Endodermal cell (in vitro differentiated cells): ENCODE measurements around the gene RHOT2. TPM values are rescaled to one million over a fixed set of nuclear protein-coding genes. Genes with fewer than 3 reads are reported as not detected.

Source experiments
- DNase-seq: peaks from one replicate; pipeline ENCODE4 v3.0.0-alpha.2; 2017
- H3K27ac ChIP-seq: 2 replicates; pipeline ENCODE4 v1.5.1; 2013; ENCODE audit warnings: mild to moderate bottlenecking, low read depth, low read length, moderate library complexity
- H3K27me3 ChIP-seq: 2 replicates; pipeline ENCODE4 v1.6.1; 2013; ENCODE audit warnings: mild to moderate bottlenecking, low read length, moderate library complexity; ENCODE audit not compliant: insufficient read depth, control insufficient read depth, poor library complexity, severe bottlenecking
- H3K36me3 ChIP-seq: 2 replicates; pipeline ENCODE4 v1.7.0; 2013; ENCODE audit warnings: mild to moderate bottlenecking, low read length, moderate library complexity; ENCODE audit not compliant: control insufficient read depth, insufficient read depth
- H3K4me1 ChIP-seq: one replicate; pipeline ENCODE4 v1.7.0; 2013; ENCODE audit warnings: low read length; ENCODE audit not compliant: control insufficient read depth, insufficient read depth
- H3K4me3 ChIP-seq: 2 replicates; pipeline ENCODE4 v1.5.1; 2013; ENCODE audit warnings: mild to moderate bottlenecking, low read length, moderate library complexity
- H3K9ac ChIP-seq: 2 replicates; pipeline ENCODE4 v1.6.1; 2013; ENCODE audit warnings: mild to moderate bottlenecking, low read length, moderate library complexity; ENCODE audit not compliant: poor library complexity, severe bottlenecking; ENCODE audit errors: extremely low read depth
- H3K9me3 ChIP-seq: 2 replicates; pipeline ENCODE4 v1.6.1; 2013; ENCODE audit warnings: mild to moderate bottlenecking, low read length, moderate library complexity; ENCODE audit not compliant: control insufficient read depth
- H3K27ac Mint-ChIP-seq: 2 replicates; pipeline ENCODE4 v1.8.0; 2020; ENCODE audit warnings: mixed read lengths
- H3K27me3 Mint-ChIP-seq: 2 replicates; pipeline ENCODE4 v1.8.0; 2021; ENCODE audit warnings: mild to moderate bottlenecking, mixed read lengths; ENCODE audit not compliant: insufficient read depth
- H3K36me3 Mint-ChIP-seq: 2 replicates; pipeline ENCODE4 v1.8.0; 2020; ENCODE audit warnings: low read depth, mixed read lengths
- H3K4me1 Mint-ChIP-seq: 2 replicates; pipeline ENCODE4 v1.8.0; 2020; ENCODE audit warnings: mixed read lengths
- H3K4me3 Mint-ChIP-seq: 2 replicates; pipeline ENCODE4 v1.8.0; 2020; ENCODE audit warnings: mild to moderate bottlenecking, moderate library complexity, mixed read lengths
- H3K9me3 Mint-ChIP-seq: 2 replicates; pipeline ENCODE4 v1.8.0; 2020; ENCODE audit warnings: mild to moderate bottlenecking, mixed read lengths
- CTCF ChIP-seq: fragments of 200-600 bp; sonication (generic); conservative IDR thresholded peaks from 2 replicates; pipeline ENCODE4 v1.5.0; 2021; ENCODE audit warnings: antibody characterized with exemption, mild to moderate bottlenecking
- WGBS, 2 experiments: methylation state at CpG; one replicate each; pipeline versions ENCODE4 v1.1.5 to v1.1.7; 2013; ENCODE audit warnings: missing lambda C conversion rate in 2 of 2, mixed read lengths in 1 of 2; ENCODE audit not compliant: insufficient coverage in 1 of 2, insufficient read length in 1 of 2; 5-methylcytosine and 5-hydroxymethylcytosine counted together
- total RNA-seq, 2 donors: library from RNA; stranded (reverse); fragmentation: NEBNext Ultra II Directional in 1 of 2; extraction: Animal tissue kit (Norgen Biotek cat#: 25700) in 1 of 2; gene quantifications; 2 replicates in 1 of 2; 3 replicates in 1 of 2; pipeline ENCODE4 v1.2.1, GENCODE V29; 2021

The RHOT2 gene
- total RNA-seq, 2 donors from 2014 or later = 180 to 193 TPM

- Mint-ChIP-seq H3K4me3 (no peak overlapping the region), H3K4me1 (no peaks in the 10 kb centered on the region), H3K27ac (no peak overlapping the region), H3K27me3 (peaks cover 94% of the 10 kb centered on the region), H3K36me3 (no peaks in the 10 kb centered on the region), H3K9me3 (no peaks in the 10 kb centered on the region)
- H3K4me1 ChIP-seq = no peaks in the 10 kb centered on the region
- no peak overlapping the region for H3K27ac ChIP-seq
- H3K36me3 ChIP-seq = no peaks in the 10 kb centered on the region
- H3K27me3 ChIP-seq = peaks cover 97% of the 10 kb centered on the region
- no peak overlapping the region for H3K4me3 ChIP-seq
- no peaks in the 10 kb centered on the region for H3K9me3 ChIP-seq
- WGBS, 2 experiments = 74 to 79% methylated on average over 12 to 19 of the region's 19 CpGs
- no peak for DNase-seq
- no peak overlapping the region for H3K9ac ChIP-seq
- TF ChIP-seq CTCF = no peak
These were observed 31.2 kb downstream of the RHOT2 start for GRCh38 chr16:698911-699671.

GRCh38 chr16:700684-701584 is 33.0 kb downstream of the RHOT2 start:
- Mint-ChIP-seq H3K27me3 (peaks cover 87% of the 10 kb centered on the region), H3K4me1 (no peaks in the 10 kb centered on the region), H3K9me3 (no peaks in the 10 kb centered on the region), H3K36me3 (no peaks in the 10 kb centered on the region), H3K4me3 (no peak overlapping the region), H3K27ac (no peak overlapping the region)
- H3K27ac ChIP-seq = no peak overlapping the region
- peak; percentile 91 for DNase-seq
- no peaks in the 10 kb centered on the region for H3K9me3 ChIP-seq
- no peak overlapping the region for H3K9ac ChIP-seq
- peaks cover 90% of the 10 kb centered on the region for H3K27me3 ChIP-seq
- no peaks in the 10 kb centered on the region for H3K36me3 ChIP-seq
- H3K4me1 ChIP-seq = no peaks in the 10 kb centered on the region
- no peak for TF ChIP-seq CTCF
- H3K4me3 ChIP-seq = no peak overlapping the region
- 8 to 12% methylated on average over 27 to 76 of the region's 76 CpGs for WGBS, 2 experiments

- no peak for DNase-seq
- Mint-ChIP-seq H3K4me1 (no peaks in the 10 kb centered on the region), H3K9me3 (no peaks in the 10 kb centered on the region), H3K27me3 (peaks cover 88% of the 10 kb centered on the region), H3K36me3 (no peaks in the 10 kb centered on the region), H3K27ac (no peak overlapping the region), H3K4me3 (no peak overlapping the region)
- WGBS, 2 experiments = 85% methylated on average over 15 to 19 of the region's 19 CpGs
- Histone ChIP-seq H3K4me3 (no peak overlapping the region), H3K9ac (no peak overlapping the region), H3K36me3 (no peaks in the 10 kb centered on the region), H3K27me3 (peaks cover 92% of the 10 kb centered on the region), H3K27ac (no peak overlapping the region), H3K9me3 (no peaks in the 10 kb centered on the region), H3K4me1 (no peaks in the 10 kb centered on the region)
- no peak for TF ChIP-seq CTCF
These were observed 34.4 kb downstream of the RHOT2 start for GRCh38 chr16:702341-702740.
